ENCODE measurements around the gene HES1.
"Not testable (repeated sequence)": the region's sequence is repeated elsewhere in the genome, so short reads cannot be mapped to it uniquely, and the experiment has no call there.

Gene HES1

GRCh38 chr3:194089357-194090177 is 46.4 kb upstream of the HES1 start:
- peak overlapping the region; percentile 59 for H3K27ac ChIP-seq (replicated peaks)

GRCh38 chr3:194090178-194090555 is 45.8 kb upstream of the HES1 start:
- not testable (repeated sequence) for H3K27me3 ChIP-seq (ENCODE audit: insufficient read depth, poor library complexity, severe bottlenecking); H3K4me3 ChIP-seq (replicated peaks; ENCODE audit: insufficient read depth, low read length); DNase-seq (ENCODE audit: low read depth in 1 of 2, low spot score in 1 of 2)
- peak overlapping the region; percentile 59 for H3K27ac ChIP-seq (replicated peaks)

More at GRCh38 chr3:194089357-194090177, 46.4 kb upstream of the HES1 start:
- H3K27me3 ChIP-seq (ENCODE audit: insufficient read depth, poor library complexity, severe bottlenecking), result no peaks in the 10 kb centered on the region
- DNase-seq (ENCODE audit: low read depth in 1 of 2, low spot score in 1 of 2), result peak; percentile 98
- no peak overlapping the region for H3K4me3 ChIP-seq (replicated peaks; ENCODE audit: insufficient read depth, low read length)
- TF ChIP-seq CTCF (IDR thresholded peaks at IDR 0.05; ENCODE audit: insufficient read depth, low read length) (no peak), POLR2AphosphoS5 (IDR thresholded peaks at IDR 0.05; ENCODE audit: low read depth) (peak; percentile 88), SPI1 (IDR thresholded peaks at IDR 0.05; ENCODE audit: borderline replicate concordance, low read depth) (peak; percentile 12; the same call in 1 of the 2 replicates)

- H3K27me3 ChIP-seq (ENCODE audit: insufficient read depth, poor library complexity, severe bottlenecking), result no peaks in the 10 kb centered on the region
- no peak overlapping the region for H3K4me3 ChIP-seq (replicated peaks; ENCODE audit: insufficient read depth, low read length)
- no peak for TF ChIP-seq REST (IDR thresholded peaks at IDR 0.05; ENCODE audit: insufficient replicate concordance, low read depth)
- TF ChIP-seq GABPA (IDR thresholded peaks at IDR 0.05; ENCODE audit: low read depth), result no peak
- TF ChIP-seq POLR2AphosphoS5 (IDR thresholded peaks at IDR 0.05; ENCODE audit: low read depth), result no peak
- TF ChIP-seq SPI1 (IDR thresholded peaks at IDR 0.05; ENCODE audit: borderline replicate concordance, low read depth), result no peak
- no peak for TF ChIP-seq CTCF (IDR thresholded peaks at IDR 0.05; ENCODE audit: insufficient read depth, low read length)
- H3K27ac ChIP-seq (replicated peaks), result no peak overlapping the region
- DNase-seq (ENCODE audit: low read depth in 1 of 2, low spot score in 1 of 2), result no peak
Observed at GRCh38 chr3:194090716-194091115, 45.2 kb upstream of the HES1 start.

GRCh38 chr3:194091141-194091540 is 44.8 kb upstream of the HES1 start:
- peak in 1 of 2 experiments; percentile 17 for DNase-seq (ENCODE audit: low read depth in 1 of 2, low spot score in 1 of 2)
- TF ChIP-seq GABPA (IDR thresholded peaks at IDR 0.05; ENCODE audit: low read depth), result no peak
- TF ChIP-seq CTCF (IDR thresholded peaks at IDR 0.05; ENCODE audit: insufficient read depth, low read length), result no peak
- no peak for TF ChIP-seq REST (IDR thresholded peaks at IDR 0.05; ENCODE audit: insufficient replicate concordance, low read depth)
- TF ChIP-seq POLR2AphosphoS5 (IDR thresholded peaks at IDR 0.05; ENCODE audit: low read depth), result no peak
- TF ChIP-seq SPI1 (IDR thresholded peaks at IDR 0.05; ENCODE audit: borderline replicate concordance, low read depth), result no peak
- Histone ChIP-seq H3K4me3 (replicated peaks; ENCODE audit: insufficient read depth, low read length) (no peak overlapping the region), H3K27ac (replicated peaks) (no peak overlapping the region), H3K27me3 (ENCODE audit: insufficient read depth, poor library complexity, severe bottlenecking) (no peaks in the 10 kb centered on the region)

GRCh38 chr3:194091897-194092296 is 44.1 kb upstream of the HES1 start:
- H3K4me3 ChIP-seq (replicated peaks; ENCODE audit: insufficient read depth, low read length); H3K27me3 ChIP-seq (ENCODE audit: insufficient read depth, poor library complexity, severe bottlenecking); H3K27ac ChIP-seq (replicated peaks); DNase-seq (ENCODE audit: low read depth in 1 of 2, low spot score in 1 of 2): not testable (repeated sequence)
